HUES64 (cell line): ENCODE data around the gene CCPG1. TPM values are rescaled to one million over a fixed set of nuclear protein-coding genes. Genes with fewer than 3 reads are reported as not detected.
"Not testable (repeated sequence)": the region's sequence is repeated elsewhere in the genome, so short reads cannot be mapped to it uniquely, and the experiment has no call there.

Experiments
- H3K27ac ChIP-seq: 2 replicates; pipeline ENCODE4 v1.7.0; 2013; ENCODE audit warnings: low read depth, low read length, inconsistent platforms
- H3K27me3 ChIP-seq: 2 replicates; pipeline ENCODE4 v1.6.1; 2013; ENCODE audit warnings: mild to moderate bottlenecking, low read length; ENCODE audit not compliant: insufficient read depth
- H3K36me3 ChIP-seq: 2 replicates; pipeline ENCODE4 v1.6.1; 2013; ENCODE audit warnings: mild to moderate bottlenecking, low read length; ENCODE audit not compliant: insufficient read depth
- H3K4me1 ChIP-seq: 2 replicates; pipeline ENCODE4 v1.6.1; 2013; ENCODE audit warnings: mild to moderate bottlenecking, low read length, moderate library complexity; ENCODE audit not compliant: insufficient read depth
- H3K4me3 ChIP-seq: 2 replicates; pipeline ENCODE4 v1.5.1; 2013; ENCODE audit warnings: mild to moderate bottlenecking, low read length, moderate library complexity
- H3K9ac ChIP-seq: 2 replicates; pipeline ENCODE4 v1.6.1; 2013; ENCODE audit warnings: mild to moderate bottlenecking, low read depth, low read length
- H3K9me3 ChIP-seq: 2 replicates; pipeline ENCODE4 v1.6.1; 2013; ENCODE audit warnings: low read depth, low read length; ENCODE audit not compliant: insufficient read depth
- WGBS: fragments of 150-250, 120-280 bp; methylation state at CpG from one replicate; pipeline ENCODE4 v1.1.7; 2013; ENCODE audit warnings: missing lambda C conversion rate; 5-methylcytosine and 5-hydroxymethylcytosine counted together
- polyA plus RNA-seq, 2 experiments: library from polyadenylated mRNA; stranded (reverse); fragments of 50-300 nt; gene quantifications; one replicate each; pipeline ENCODE4 v1.2.3, GENCODE V29; 2013

The CCPG1 gene, protein sequence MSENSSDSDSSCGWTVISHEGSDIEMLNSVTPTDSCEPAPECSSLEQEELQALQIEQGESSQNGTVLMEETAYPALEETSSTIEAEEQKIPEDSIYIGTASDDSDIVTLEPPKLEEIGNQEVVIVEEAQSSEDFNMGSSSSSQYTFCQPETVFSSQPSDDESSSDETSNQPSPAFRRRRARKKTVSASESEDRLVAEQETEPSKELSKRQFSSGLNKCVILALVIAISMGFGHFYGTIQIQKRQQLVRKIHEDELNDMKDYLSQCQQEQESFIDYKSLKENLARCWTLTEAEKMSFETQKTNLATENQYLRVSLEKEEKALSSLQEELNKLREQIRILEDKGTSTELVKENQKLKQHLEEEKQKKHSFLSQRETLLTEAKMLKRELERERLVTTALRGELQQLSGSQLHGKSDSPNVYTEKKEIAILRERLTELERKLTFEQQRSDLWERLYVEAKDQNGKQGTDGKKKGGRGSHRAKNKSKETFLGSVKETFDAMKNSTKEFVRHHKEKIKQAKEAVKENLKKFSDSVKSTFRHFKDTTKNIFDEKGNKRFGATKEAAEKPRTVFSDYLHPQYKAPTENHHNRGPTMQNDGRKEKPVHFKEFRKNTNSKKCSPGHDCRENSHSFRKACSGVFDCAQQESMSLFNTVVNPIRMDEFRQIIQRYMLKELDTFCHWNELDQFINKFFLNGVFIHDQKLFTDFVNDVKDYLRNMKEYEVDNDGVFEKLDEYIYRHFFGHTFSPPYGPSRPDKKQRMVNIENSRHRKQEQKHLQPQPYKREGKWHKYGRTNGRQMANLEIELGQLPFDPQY
- 7.9 TPM for polyA plus RNA-seq (2013, experiment 1 of 2)
- polyA plus RNA-seq (2013, experiment 2 of 2) = 11.0 TPM

DNA sequence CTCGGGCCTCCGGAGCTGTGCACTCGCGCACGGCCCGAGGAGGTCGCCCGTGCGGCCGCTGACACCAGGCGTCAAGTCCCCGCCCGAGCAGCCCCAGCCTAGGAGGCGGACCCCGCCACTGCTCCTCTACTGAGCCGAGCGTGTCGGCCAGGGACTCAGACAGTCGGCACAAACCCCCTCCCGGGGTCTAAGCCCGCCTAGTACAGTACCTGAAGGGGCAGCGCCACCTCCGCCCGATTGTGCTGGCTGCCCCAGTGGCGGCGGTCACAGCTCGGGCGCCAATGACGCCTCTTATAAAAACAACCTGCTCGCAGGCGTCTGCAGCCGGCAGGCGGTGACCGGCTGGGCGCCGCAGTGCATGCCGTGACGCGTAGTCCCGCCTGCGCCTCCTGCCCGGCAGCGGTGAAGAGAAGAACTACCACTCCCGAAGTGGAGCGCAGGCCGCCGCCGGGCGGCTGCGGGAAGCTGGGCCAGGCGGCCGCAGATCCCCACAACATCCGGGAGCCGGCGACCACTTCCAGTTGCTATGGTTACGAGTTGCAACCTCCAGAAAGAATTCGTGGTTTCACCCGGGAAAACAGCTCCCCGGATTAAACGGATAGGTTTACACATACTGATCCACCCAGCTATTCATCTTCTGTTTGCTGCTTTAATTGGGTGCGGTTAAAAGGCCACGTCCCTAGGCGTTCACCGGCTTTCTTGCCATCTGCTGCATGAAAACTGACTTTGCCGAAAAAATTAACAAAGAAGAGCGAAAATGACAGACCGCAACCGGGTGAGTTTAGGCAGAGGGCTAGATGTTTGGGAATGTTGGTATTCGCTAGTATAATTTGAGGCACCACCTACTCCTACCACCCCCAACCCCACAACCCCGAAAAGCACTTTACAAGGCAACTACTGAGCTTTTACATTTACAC, at the start of gene CCPG1, which contains the start of gene PIERCE2:
CCPG1 (minus strand) TSS at position 348 of the 917 bp plus-strand sequence. CDS start 18,935 bp downstream, outside the sequence.
PIERCE2 (plus strand) TSS at position 484 of the 917 bp plus-strand sequence; CDS start at position 758, 274 bp downstream.
- no peaks in the 10 kb centered on the region for H3K4me1 ChIP-seq
- no peaks in the 10 kb centered on the region for H3K27me3 ChIP-seq
- peak within 1 kb of the TSS; percentile 61 for H3K9ac ChIP-seq
- peak within 1 kb of the TSS; percentile 67 for H3K4me3 ChIP-seq
- H3K36me3 ChIP-seq = no peaks in the 10 kb centered on the region
- peak within 1 kb of the TSS; percentile 66; the same call in 1 of the 2 replicates for H3K27ac ChIP-seq
- no peaks in the 10 kb centered on the region for H3K9me3 ChIP-seq
- under 1% methylated on average over 69 of the region's 70 CpGs for WGBS

DNA sequence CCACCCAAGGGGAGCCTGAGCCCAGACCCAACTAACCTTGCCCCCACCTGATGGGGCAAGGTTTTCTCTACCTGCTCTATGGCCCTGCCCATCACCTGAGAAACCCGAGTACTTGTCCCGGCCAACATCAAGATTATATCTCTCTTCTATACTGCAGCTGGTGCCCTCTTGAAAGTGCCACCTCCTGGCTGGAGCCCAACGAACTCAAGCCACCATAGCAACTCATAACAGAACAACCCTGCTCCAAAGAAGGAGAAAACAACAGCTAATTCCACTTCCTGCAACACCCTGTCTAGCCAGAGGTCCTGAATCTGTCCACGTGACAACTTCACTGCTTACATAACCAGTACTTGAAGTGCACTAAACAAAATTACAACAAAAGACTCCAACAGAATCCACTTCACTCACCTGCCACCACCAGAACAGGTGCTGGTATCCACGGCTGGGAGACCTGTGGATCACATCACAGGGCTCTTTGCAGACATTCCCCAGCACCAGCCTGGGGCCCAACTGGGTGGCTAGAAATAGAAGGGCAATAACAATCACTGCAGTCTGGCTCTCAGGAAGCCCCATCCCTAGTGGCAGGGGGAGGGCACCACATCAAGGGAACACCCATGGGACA, 49.4 kb upstream of the CCPG1 start:
- H3K27me3 ChIP-seq = no peaks in the 10 kb centered on the region
- no peak overlapping the region for H3K4me3 ChIP-seq
- no peak overlapping the region for H3K9ac ChIP-seq
- H3K4me1 ChIP-seq = no peaks in the 10 kb centered on the region
- H3K9me3 ChIP-seq = no peaks in the 10 kb centered on the region
- H3K36me3 ChIP-seq = no peaks in the 10 kb centered on the region
- no peak overlapping the region for H3K27ac ChIP-seq
- WGBS = 88% methylated on average over 5 of the region's 5 CpGs

DNA sequence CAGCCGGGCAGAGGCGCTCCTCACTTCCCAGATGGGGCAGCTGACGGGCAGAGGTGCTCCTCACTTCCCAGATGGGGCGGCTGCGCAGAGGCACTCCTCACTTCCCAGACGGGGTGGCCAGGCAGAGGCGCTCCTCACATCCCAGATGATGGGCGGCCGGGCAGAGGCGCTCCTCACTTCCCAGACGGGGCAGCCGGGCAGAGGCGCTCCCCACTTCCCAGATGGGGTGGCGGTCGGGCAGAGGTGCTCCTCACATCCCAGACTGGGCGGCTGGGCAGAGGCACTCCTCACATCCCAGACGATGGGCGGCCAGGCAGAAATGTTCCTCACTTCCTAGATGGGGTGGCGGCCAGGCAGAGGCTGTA, 38.9 kb upstream of the CCPG1 start:
- H3K9ac ChIP-seq, H3K9me3 ChIP-seq, H3K4me1 ChIP-seq, H3K36me3 ChIP-seq, H3K27ac ChIP-seq, H3K4me3 ChIP-seq, H3K27me3 ChIP-seq: not testable (repeated sequence)
- 98% methylated on average over 18 of the region's 19 CpGs for WGBS

DNA sequence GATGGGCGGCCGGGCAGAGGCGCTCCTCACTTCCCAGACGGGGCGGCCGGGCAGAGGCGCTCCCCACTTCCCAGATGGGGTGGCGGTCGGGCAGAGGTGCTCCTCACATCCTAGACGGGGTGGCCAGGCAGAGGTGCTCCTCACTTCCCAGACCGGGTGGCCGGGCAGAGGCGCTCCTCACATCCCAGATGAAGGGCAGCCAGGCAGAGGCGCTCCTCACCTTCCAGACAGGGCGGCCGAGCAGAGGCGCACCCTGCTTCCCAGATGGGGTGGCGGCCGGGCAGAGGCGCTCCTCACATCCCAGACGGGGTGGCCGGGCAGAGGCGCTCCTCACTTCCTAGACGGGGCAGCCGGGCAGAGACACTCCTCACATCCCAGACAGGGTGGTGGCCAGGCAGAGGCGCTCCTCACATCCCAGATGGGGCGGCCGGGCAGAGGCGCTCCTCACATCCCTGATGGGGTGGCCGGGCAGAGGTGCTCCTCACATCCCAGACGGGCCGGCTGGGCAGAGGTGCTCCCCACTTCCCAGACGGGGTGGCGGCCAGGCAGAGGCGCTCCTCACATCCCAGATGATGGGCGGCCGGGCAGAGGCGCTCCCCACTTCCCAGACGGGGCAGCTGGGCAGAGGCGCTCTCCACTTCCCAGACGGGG, 38.3 kb upstream of the CCPG1 start:
- not testable (repeated sequence) for H3K27me3 ChIP-seq, H3K36me3 ChIP-seq, H3K9me3 ChIP-seq, H3K4me3 ChIP-seq, H3K27ac ChIP-seq, H3K4me1 ChIP-seq, H3K9ac ChIP-seq
- 94% methylated on average over 41 of the region's 41 CpGs for WGBS

DNA sequence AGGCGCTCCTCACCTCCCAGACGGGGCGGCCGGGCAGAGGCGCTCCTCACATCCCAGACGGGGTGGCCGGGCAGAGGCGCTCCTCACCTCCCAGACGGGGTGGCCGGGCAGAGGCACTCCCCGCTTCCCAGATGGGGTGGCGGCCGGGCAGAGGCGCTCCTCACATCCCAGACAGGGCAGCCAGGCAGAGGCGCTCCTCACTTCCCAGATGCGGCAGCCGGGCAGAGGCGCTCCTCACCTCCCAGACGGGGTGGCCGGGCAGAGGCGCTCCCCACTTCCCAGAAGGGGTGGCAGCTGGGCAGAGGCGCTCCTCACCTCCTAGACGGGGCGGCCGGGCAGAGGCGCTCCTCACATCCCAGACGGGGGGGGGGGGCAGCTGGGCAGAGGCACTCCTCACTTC, 37.8 kb upstream of the CCPG1 start:
- H3K4me3 ChIP-seq, H3K4me1 ChIP-seq, H3K9ac ChIP-seq, H3K27me3 ChIP-seq, H3K9me3 ChIP-seq, H3K36me3 ChIP-seq, H3K27ac ChIP-seq: not testable (repeated sequence)
- WGBS = 86% methylated on average over 27 of the region's 27 CpGs

DNA sequence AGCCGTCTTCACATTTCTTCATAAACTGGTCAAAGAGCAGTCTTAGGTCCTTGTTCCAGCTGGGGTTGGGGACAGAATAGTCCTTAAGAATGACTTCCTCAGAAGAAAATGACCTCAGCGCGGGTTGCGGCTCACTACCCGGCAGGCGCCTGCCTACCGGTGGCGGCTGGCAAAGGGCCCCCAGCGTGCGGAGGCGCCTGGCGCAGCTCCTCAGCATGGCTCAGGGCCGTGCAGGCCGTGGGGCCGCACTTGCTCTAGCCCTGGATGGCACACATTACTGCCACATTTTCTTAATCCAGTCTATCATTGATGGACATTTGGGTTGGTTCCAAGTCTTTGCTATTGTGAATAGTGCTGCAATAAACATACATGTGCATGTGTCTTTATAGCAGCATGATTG, 35.0 kb upstream of the CCPG1 start:
- not testable (repeated sequence) for H3K36me3 ChIP-seq, H3K27ac ChIP-seq, H3K9me3 ChIP-seq, H3K27me3 ChIP-seq, H3K4me3 ChIP-seq, H3K9ac ChIP-seq, H3K4me1 ChIP-seq
- 98% methylated on average over 15 of the region's 15 CpGs for WGBS

DNA sequence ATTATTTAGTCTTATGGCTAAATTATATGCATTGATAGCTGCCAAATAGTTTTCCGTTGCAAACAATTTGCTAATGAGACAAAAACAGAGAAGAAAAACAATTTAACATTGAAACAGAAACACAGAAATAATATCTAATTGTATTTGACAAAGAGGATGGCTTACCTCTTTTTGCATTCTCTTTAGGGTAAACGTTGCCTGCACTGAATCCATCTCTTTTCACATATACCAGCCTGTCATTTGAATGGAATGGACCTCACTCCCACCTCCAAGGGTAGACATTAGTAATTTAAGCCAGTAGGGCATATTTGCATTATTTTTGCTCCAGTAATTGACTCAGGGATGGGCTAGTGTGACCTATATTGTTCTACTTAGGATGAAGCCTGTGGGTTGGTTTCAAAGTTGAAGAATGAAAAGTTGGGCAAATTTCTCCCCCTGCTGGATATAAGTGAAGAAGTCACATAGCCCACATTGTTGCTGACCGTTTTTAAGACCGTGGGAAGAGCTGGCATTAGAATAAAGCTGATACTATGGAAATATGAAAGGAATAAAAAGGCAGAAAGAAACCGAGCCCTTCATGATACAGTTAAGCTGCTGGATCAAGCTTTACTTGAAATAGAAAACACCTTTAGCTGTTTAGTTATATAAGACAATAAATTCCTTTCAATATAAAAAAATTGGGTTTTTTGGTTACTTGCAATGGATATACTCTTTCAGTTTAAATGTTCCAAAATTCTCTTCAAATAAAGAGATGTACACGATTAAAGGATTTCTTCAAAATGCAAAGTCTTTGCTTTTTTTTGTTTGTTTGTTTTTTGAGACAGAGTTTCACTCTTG, 27.0 kb upstream of the CCPG1 start:
- H3K27me3 ChIP-seq = no peaks in the 10 kb centered on the region
- H3K9ac ChIP-seq = no peak overlapping the region
- no peaks in the 10 kb centered on the region for H3K4me1 ChIP-seq
- H3K36me3 ChIP-seq = no peaks in the 10 kb centered on the region
- no peak overlapping the region for H3K4me3 ChIP-seq
- 31% methylated on average over 5 of the region's 6 CpGs for WGBS
- H3K9me3 ChIP-seq = no peaks in the 10 kb centered on the region
- H3K27ac ChIP-seq = no peak overlapping the region

DNA sequence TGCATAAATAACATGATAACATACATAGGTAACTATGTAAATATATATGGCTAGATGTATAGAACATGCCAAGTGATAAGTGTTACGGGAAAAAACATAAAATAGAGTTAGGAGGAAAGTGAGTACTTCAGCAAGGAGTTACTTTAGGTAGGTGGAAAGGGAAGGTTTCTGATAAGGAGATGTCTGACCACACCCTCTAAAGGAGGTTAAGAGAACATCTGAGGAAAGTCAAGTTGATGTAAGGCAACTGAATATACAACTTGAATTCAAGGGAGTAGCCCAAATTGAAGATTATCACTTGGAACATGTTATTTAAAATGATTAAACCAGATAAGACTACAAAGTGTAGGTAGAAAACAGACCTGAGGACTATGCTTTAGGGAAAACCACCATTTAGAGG, 13.9 kb upstream of the CCPG1 start:
- no peaks in the 10 kb centered on the region for H3K27me3 ChIP-seq
- WGBS = 0% methylated on average over 1 of the region's 1 CpG
- H3K9ac ChIP-seq = no peak overlapping the region

DNA sequence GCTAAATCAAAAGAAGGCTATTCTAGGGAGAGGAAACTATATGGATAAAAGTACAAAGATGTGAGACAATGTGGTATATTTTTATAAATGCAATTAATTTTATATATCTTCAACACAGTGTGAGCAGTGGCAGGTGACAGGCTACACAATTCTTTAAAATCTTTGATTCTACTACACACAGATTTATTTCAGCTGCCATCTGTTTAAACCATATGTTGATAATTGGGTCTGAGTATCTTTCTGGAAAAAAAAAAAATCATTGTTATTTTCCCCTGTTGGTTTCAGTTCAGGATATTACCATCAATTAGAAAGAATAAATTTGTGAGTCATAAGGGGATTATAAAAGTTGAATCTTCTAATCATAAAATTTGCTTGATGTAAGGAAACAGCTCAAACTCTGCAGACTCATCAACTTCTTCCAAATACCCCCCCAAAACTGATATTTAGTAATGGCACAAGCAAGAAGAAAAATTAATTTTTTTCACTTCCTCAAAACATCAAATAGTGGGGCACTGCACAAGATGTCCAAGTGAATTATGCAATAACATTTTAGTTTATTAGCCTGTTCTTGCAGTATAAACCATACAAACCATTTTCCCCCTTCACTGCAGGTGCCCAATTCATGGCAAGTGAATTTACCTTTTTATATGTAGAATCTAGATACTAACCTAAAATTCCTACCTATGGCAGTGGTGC, 12.2 kb upstream of the CCPG1 start:
- H3K27me3 ChIP-seq = no peaks in the 10 kb centered on the region

More for the DNA sequence above, 13.9 kb upstream of the CCPG1 start:
- H3K9me3 ChIP-seq = no peaks in the 10 kb centered on the region
- H3K36me3 ChIP-seq = no peaks in the 10 kb centered on the region
- no peak overlapping the region for H3K27ac ChIP-seq
- no peak overlapping the region for H3K4me3 ChIP-seq
- H3K4me1 ChIP-seq = peaks cover 12% of the 10 kb centered on the region; the same call in 1 of the 2 replicates

More for the DNA sequence above, 12.2 kb upstream of the CCPG1 start:
- H3K4me3 ChIP-seq = no peak overlapping the region
- H3K9me3 ChIP-seq = no peaks in the 10 kb centered on the region
- H3K9ac ChIP-seq = no peak overlapping the region
- H3K27ac ChIP-seq = no peak overlapping the region
- H3K4me1 ChIP-seq = peaks cover 12% of the 10 kb centered on the region; the same call in 1 of the 2 replicates
- H3K36me3 ChIP-seq = no peaks in the 10 kb centered on the region
